Tibial artery (tissue), 4 donors: ENCODE data around the gene GIPC2.

Source experiments
- DNase-seq, 2 donors: peaks; one replicate each; pipeline ENCODE4 v3.0.0-alpha.2; 2019
- H3K27ac ChIP-seq, 2 donors: fragments of 200-600 bp; sonication (generic) in 1 of 2; 1 replicate in 1 of 2; 2 replicates in 1 of 2; pipeline ENCODE4 v1.5.1; 2018 to 2019; ENCODE audit warnings: mild to moderate bottlenecking in 1 of 2
- H3K27me3 ChIP-seq, 2 donors: fragments of 200-600 bp; sonication (generic) in 1 of 2; one replicate each; pipeline versions ENCODE4 v1.5.1 to v1.6.0; 2016 to 2019
- H3K36me3 ChIP-seq, 3 donors: fragments of 200-600 bp; sonication (generic) in 2 of 3; one replicate each; pipeline ENCODE4 v1.5.1; 2016 to 2019; ENCODE audit warnings: mild to moderate bottlenecking in 2 of 3
- H3K4me1 ChIP-seq, 4 donors: fragments of 200-600 bp; sonication (generic) in 2 of 4; 1 replicate in 3 of 4; 2 replicates in 1 of 4; pipeline ENCODE4 v1.5.1; 2016 to 2019
- H3K4me3 ChIP-seq, 2 donors: fragments of 200-600 bp; sonication (generic) in 1 of 2; 1 replicate in 1 of 2; 2 replicates in 1 of 2; pipeline ENCODE4 v1.5.1; 2018 to 2019; ENCODE audit warnings: mild to moderate bottlenecking in 2 of 2
- H3K9me3 ChIP-seq, 3 donors: fragments of 200-600 bp; sonication (generic) in 1 of 3; one replicate each; pipeline ENCODE4 v1.5.1; 2016 to 2019
- intact Hi-C: fragments of 100-400 bp; cut with DNase I; formaldehyde crosslinking; loops from one replicate; pipeline ENCODE4 v1.15.0; 2023; ENCODE audit warnings: low total_unique reads
- TF ChIP-seq, protein P1 (sequence below), 2 experiments: fragments of 200-600 bp in 1 of 2; fragments of 450-650 bp in 1 of 2; IDR thresholded peaks; one replicate each; pipeline ENCODE4 v1.5.1; 2017 to 2019; ENCODE audit warnings: antibody characterized with exemption in 2 of 2, mild to moderate bottlenecking in 1 of 2, moderate library complexity in 1 of 2

Gene GIPC2

DNA sequence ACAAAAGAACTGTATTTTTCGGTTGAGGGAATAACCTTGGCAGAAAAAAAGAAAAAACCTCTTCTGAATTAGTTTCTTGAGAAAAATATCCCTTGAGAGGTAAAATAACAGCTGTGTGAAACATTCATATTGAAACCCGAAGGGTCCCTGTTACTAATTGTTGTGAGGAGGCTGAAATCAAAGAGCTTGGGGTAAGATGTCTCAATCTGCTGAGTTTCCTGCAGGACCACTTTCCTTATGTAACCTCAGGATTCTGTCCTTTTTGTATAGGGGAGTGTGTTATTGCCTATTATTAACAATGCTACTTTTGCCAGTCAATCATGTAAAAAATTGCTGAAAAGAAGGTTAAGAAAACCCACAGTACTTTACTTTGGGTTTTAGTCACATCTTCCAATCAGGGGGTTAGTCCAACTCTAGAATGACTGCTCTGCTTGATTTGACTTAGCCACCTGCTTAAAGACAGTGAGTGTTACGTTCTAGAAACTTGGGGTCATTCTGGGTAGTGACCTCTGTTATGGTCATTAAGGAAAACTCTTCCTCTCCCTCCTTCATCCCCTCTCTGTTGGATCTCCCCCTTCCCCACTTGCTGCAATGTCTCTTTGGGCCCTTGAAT, 138.8 kb downstream of the GIPC2 start:
- Histone ChIP-seq H3K9me3 (no peaks in the 10 kb centered on the region), H3K27me3 (no peaks in the 10 kb centered on the region), H3K36me3 (no peaks in the 10 kb centered on the region), H3K4me1 (no peaks in the 10 kb centered on the region), H3K27ac (no peak overlapping the region), H3K4me3 (no peak overlapping the region)
- intact Hi-C loops = no loop called here
- no peak for DNase-seq
- TF ChIP-seq, protein P1, sequence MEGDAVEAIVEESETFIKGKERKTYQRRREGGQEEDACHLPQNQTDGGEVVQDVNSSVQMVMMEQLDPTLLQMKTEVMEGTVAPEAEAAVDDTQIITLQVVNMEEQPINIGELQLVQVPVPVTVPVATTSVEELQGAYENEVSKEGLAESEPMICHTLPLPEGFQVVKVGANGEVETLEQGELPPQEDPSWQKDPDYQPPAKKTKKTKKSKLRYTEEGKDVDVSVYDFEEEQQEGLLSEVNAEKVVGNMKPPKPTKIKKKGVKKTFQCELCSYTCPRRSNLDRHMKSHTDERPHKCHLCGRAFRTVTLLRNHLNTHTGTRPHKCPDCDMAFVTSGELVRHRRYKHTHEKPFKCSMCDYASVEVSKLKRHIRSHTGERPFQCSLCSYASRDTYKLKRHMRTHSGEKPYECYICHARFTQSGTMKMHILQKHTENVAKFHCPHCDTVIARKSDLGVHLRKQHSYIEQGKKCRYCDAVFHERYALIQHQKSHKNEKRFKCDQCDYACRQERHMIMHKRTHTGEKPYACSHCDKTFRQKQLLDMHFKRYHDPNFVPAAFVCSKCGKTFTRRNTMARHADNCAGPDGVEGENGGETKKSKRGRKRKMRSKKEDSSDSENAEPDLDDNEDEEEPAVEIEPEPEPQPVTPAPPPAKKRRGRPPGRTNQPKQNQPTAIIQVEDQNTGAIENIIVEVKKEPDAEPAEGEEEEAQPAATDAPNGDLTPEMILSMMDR (IDR thresholded peaks at IDR 0.05) = no peak
